Right renal cortex interstitium (tissue), 3 donors: ENCODE data around the gene WDR74. TPM values are rescaled to one million over a fixed set of nuclear protein-coding genes. Genes with fewer than 3 reads are reported as not detected.
A peak's percentile ranks its signal among the peaks of the same experiment; 100 is the strongest.
"Not testable (repeated sequence)": the region's sequence is repeated elsewhere in the genome, so short reads cannot be mapped to it uniquely, and the experiment has no call there.

Experiments
- DNase-seq, 3 donors: peaks; one replicate each; pipeline ENCODE4 v3.0.0-alpha.2; 2013; ENCODE audit warnings: low read depth in 3 of 3, low spot score in 2 of 3
- polyA plus RNA-seq, 3 donors: library from polyadenylated mRNA; unstranded; fragments of 120-200 nt; gene quantifications; one replicate each; pipeline ENCODE4 v1.2.1, GENCODE V29; 2013; ENCODE audit not compliant: insufficient read length in 3 of 3

The WDR74 gene
- polyA plus RNA-seq, result 10 to 100 TPM; 31.2 to 36.0 (median 33.7) TPM

DNA sequence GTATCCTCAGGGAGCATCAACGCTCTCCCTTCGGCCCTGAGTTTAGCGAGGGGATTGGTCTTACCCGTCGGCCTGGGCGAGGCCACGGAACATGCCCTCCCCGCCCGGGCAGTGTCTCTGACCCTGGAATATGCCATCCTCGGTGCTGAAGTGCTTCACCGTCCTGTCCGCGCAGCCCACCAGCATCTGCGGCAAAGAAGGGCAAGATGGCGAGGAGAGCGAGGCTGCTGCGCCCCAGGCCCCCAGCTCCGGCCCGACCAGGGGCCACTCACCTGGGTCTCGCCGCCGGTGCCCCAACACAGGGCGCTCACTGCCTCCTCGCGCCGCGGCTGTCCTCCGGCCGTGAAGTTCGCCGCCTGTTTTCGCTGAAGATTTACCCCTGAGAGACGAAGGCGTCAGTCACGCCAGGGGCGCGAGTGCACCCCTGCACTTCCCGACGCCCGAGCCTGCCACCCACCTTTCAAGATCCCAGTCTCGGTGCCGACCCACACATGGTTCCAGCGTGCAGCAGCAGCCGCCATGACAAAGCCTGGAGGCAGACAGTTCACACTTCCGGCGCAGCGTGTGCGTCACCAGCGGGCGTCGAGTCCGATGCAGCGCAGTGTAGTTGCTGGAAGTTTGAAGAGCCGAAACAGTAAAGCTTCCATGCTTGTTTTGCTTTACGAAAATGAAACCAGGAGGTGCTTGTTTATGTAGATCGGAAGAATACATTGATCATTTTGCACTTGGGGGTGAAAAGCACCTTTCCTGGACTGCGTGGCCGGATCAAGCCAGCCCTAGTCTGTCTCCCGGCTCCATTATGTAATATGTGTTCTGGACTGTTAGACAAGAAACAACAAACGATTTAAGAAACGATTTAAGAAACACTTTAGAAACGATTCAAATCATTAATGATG lies at the start of gene WDR74:
WDR74 (minus strand) TSS at position 541 of the 896 bp plus-strand sequence; CDS start at position 521, 20 bp downstream.
- peak; percentile 85 to 93 (median 91) for DNase-seq

- DNase-seq, result no peak
These were observed 49.7 kb upstream of the WDR74 start for GRCh38 chr11:62889126-62889483.

DNA sequence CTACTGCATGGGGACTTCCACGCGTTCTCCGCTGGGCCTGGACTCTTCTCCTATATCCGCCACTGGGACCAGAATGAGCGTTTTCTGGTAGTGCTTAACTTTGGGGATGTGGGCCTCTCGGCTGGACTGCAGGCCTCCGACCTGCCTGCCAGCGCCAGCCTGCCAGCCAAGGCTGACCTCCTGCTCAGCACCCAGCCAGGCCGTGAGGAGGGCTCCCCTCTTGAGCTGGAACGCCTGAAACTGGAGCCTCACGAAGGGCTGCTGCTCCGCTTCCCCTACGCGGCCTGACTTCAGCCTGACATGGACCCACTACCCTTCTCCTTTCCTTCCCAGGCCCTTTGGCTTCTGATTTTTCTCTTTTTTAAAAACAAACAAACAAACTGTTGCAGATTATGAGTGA lies 49.0 kb upstream of the WDR74 start:
- DNase-seq, result no peak

- DNase-seq, result no peak
These were observed 45.9 kb upstream of the WDR74 start for GRCh38 chr11:62885137-62885750.

GRCh38 chr11:62883673-62884072 lies 44.3 kb upstream of the WDR74 start:
- DNase-seq, result no peak

- DNase-seq, result no peak
These were observed 43.6 kb upstream of the WDR74 start for GRCh38 chr11:62882788-62883501.

DNA sequence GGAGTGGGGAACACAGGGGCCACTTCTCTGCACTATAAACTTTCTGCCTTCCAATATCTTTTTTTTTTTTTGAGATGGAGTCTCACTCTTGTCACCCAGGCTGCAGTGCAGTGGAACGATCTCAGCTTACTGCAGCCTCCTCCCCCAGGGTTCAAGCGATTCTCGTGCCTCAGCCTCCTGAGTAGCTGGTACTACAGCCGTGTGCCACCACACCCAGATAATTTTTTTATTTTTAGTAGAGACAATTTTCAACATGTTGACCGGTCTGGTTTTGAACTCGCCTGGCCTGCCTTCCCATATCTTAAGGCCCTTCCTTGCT lies 43.0 kb upstream of the WDR74 start:
- DNase-seq, result no peak

DNA sequence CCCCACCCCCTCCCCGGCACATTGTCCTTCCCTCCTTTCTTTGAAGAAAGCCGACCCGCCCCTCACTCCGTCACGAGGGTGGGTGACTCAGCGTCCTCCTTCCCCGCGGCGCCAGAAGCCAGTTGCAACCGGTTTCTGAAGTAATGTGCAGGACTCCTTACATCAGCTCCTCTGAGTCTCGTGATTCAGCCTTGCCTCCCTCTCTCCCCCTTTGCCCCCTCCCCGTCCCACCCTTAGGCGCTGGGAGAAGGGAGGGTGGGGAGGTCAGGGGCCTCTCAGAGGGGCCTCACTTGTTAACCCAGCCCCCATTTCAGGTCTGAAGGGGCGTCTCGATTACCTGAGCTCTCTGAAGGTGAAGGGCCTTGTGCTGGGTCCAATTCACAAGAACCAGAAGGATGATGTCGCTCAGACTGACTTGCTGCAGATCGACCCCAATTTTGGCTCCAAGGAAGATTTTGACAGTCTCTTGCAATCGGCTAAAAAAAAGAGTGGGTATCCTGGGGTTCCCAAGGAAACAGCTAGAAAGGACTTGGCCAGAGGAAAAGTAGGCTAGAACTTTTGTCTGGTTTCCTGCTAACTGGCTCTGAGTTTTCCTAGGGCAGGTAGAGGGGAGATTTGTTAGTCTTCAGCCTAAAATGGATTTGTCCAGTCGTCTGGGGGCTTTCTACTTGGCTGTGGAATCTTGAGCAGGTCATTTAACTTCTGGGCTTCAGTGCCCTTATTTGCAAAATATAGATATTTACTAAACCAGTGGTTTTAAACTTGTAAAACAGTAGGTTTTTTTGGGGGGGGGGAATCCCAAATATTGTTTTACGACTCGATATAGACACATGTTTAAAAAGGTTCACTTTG lies 42.4 kb upstream of the WDR74 start:
- peak; percentile 80 to 90 (median 88) for DNase-seq

GRCh38 chr11:62880803-62881578 lies 41.6 kb upstream of the WDR74 start, which contains the start of gene SLC3A2:
SLC3A2 (plus strand) TSS chr11:62880896; CDS start chr11:62881024, 128 bp downstream.
- DNase-seq, result peak; percentile 72 to 83 (median 77)

- DNase-seq, result peak in 1 of 3 donors; percentile 57
These were observed 40.9 kb upstream of the WDR74 start for GRCh38 chr11:62880231-62880802.

- DNase-seq, result no peak
These were observed 40.0 kb upstream of the WDR74 start for GRCh38 chr11:62879235-62879978.

DNA sequence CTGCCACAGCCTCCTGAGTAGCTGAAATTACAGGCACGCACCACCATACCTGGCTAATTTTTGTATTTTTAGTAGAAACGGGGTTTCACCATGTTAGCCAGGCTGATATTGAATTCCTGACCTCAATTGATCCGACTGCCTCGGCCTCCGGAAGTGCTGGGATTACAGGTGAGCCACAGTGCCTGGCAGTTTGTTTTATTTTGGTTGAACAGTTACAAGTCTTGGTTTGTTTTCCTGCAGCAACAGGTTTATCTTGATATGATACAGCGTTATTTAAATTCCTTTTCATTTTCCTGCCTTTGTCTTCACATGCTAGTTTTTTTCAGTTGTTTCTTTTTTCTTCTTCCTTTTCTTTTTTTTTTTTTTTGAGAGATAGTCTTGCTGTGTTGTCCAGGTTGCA lies 37.3 kb upstream of the WDR74 start:
- DNase-seq, result no peak

DNA sequence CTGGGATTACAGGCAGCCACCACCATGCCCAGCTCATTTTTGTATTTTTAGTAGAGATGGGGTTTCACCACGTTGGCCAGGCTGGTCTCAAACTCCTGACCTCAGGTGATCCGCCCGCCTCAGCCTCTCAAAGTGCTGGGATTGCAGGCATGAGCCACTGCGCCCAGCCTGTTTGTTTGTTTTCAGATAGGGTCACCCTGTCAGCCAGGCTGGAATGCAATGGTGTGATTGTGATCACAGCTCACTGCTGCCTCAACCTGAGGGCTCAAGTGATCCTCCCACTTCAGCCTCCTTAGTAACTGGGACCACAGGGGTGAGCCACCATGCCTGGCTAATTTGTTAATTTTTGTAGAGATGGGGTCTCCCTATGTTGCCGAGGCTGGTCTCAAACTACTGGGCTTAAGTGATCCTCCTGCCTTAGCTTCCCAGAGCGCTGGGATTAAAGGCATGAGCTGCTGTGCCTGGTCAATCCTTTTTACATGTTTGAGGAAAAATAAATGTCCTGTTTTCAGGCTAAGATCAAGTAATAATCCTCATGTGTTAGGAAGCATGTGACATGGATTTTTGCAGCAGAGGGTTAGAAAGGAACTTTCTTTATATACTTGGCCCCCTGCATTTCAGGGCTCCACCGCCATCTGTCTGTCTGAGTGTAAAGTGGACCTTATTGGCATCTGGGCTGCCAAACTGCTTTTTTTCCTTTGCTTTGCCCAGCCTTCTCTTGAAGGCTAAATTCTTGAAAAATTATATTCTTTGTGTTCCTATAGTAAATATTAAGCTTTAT lies 36.5 kb upstream of the WDR74 start:
- no peak for DNase-seq

GRCh38 chr11:62874851-62875250 lies 35.5 kb upstream of the WDR74 start:
- no peak for DNase-seq

DNA sequence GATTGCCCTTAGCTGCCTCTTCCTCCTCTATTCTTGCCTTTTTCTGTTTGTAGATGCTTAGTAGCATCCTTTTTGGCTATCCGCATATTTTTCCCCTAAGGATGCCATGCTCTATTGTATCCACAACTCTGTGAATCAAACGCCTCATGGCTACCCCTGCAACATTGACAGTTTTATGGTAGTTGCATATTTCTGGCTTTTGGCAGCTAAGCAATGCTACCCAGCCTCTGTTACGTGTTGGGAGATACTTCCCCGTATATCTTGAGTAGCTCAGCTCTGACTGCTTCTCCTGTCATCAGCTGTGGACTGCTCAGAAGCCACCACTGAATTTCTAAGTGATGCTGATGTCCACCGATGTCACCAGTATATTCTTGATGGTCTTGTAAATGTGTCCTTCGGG lies 26.2 kb upstream of the WDR74 start:
- no peak for DNase-seq

GRCh38 chr11:62863687-62864335 lies 24.4 kb upstream of the WDR74 start:
- DNase-seq, result no peak

DNA sequence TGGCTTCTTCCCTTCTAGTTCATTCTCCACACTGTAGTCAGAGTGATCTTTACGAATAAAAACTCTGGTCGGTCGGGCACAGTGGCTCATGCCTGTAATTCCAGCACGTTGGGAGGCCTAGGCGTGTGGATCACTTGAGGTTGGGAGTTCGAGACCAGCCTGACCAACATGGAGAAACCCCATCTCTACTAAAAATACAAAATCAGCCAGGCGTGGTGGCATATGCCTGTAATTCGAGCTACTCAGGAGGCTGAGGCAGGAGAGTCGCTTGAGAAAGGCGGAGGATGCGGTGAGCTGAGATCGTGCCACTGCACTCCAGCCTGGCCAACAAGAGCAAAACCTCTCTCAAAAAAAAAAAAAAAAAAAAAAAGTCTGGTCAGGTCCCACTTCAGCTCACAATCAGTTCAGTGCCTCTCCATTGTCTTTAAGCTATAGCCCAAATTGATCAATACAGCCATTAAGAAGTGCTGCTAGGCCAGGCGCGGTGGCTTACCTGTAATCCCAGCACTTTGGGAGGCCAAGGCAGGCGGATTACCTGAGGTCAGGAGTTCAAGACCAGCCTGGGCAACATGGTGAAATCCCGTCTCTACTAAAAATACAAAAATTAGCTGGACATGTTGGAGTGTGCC lies 22.3 kb upstream of the WDR74 start:
- not testable (repeated sequence) for DNase-seq
